Neural progenitor cell (in vitro differentiated cells): Measurements from ENCODE around the gene THAP4.

Experiments
- CTCF ChIP-seq: fragments of 200-600 bp; sonication (generic); IDR thresholded peaks from 2 replicates; pipeline ENCODE4 v1.5.1; 2017; ENCODE audit warnings: antibody characterized with exemption, mild to moderate bottlenecking
- EZH2 ChIP-seq: fragments of 200-600 bp; sonication (generic); IDR thresholded peaks from 2 replicates; pipeline ENCODE4 v1.6.1; 2017; ENCODE audit warnings: antibody characterized with exemption, mild to moderate bottlenecking, moderate library complexity
- EZH2phosphoT487 ChIP-seq: fragments of 200-600 bp; sonication (generic); IDR thresholded peaks from 2 replicates; pipeline ENCODE4 v1.6.1; 2017; ENCODE audit warnings: antibody characterized with exemption

- TF ChIP-seq CTCF (no peak), EZH2 (no peak), EZH2phosphoT487 (no peak)
These were observed 38.9 kb upstream of the THAP4 start for GRCh38 chr2:241675885-241676284.
